ENCODE measurements around the gene PRR33.

PRR33 gene

GRCh38 chr11:1925373-1926155 is 33.9 kb upstream of the PRR33 start:
- Histone ChIP-seq H3K9me3 (ENCODE audit: control insufficient read depth, low read length) (no peaks in the 10 kb centered on the region), H3K27me3 (ENCODE audit: control insufficient read depth, insufficient read depth, low read length) (peaks cover 6% of the 10 kb centered on the region), H3K4me3 (ENCODE audit: low read length) (no peak overlapping the region), H3K36me3 (ENCODE audit: control insufficient read depth, insufficient read depth, low read length) (no peaks in the 10 kb centered on the region), H3K4me1 (ENCODE audit: control insufficient read depth, insufficient read depth, low read length) (no peaks in the 10 kb centered on the region), H3K9ac (ENCODE audit: low read length) (no peak overlapping the region)

- Histone ChIP-seq H3K9ac (ENCODE audit: low read length) (no peak overlapping the region), H3K36me3 (ENCODE audit: control insufficient read depth, insufficient read depth, low read length) (no peaks in the 10 kb centered on the region), H3K4me3 (ENCODE audit: low read length) (no peak overlapping the region)
These were observed 33.1 kb upstream of the PRR33 start for GRCh38 chr11:1924646-1925372.

GRCh38 chr11:1924181-1924580 is 32.5 kb upstream of the PRR33 start:
- no peak overlapping the region for H3K4me3 ChIP-seq (ENCODE audit: low read length)
- no peak overlapping the region for H3K9ac ChIP-seq (ENCODE audit: low read length)
- H3K9me3 ChIP-seq (ENCODE audit: control insufficient read depth, low read length): no peaks in the 10 kb centered on the region
- H3K36me3 ChIP-seq (ENCODE audit: control insufficient read depth, insufficient read depth, low read length): no peaks in the 10 kb centered on the region
- peaks cover 6% of the 10 kb centered on the region for H3K27me3 ChIP-seq (ENCODE audit: control insufficient read depth, insufficient read depth, low read length)
- no peaks in the 10 kb centered on the region for H3K4me1 ChIP-seq (ENCODE audit: control insufficient read depth, insufficient read depth, low read length)

More at GRCh38 chr11:1924646-1925372, 33.1 kb upstream of the PRR33 start:
- Histone ChIP-seq H3K9me3 (ENCODE audit: control insufficient read depth, low read length) (no peaks in the 10 kb centered on the region), H3K4me1 (ENCODE audit: control insufficient read depth, insufficient read depth, low read length) (no peaks in the 10 kb centered on the region), H3K27me3 (ENCODE audit: control insufficient read depth, insufficient read depth, low read length) (peaks cover 6% of the 10 kb centered on the region)

DNA sequence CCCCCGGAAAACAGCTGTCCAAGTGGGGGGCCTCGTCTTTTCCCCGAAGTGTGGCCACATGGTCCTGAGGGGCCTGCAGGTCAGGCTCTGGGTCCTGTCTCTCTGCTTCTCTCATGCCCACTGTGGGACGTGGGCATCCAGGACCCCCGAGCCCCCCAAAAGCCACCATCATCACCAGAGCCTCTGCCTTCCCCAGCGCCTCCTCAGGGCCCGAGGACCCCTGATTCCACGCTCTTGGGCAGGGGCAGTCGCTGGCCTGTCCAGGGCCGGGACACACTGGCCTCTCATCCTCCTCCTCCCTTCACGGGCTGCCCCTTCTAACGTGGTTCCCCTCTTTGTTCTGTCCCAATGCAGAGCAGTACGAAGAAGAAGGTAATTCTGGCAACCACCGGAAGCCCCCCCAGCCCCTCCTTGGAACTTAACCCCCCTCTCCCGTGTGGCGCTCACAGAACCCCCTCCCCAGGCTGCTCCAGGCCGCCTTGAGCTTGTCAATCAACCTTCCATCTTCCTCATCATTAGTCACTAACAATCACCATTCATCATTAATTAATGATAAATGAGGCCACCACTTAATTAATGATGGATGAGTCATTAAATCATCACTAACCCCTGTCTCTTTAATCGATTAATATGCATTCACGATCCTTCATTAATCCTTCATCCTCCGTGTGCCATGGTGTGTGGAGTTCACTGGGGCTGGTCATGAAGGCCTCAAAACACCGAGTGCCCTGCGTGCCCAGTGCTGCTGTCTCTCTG is 31.7 kb upstream of the PRR33 start:
- no peaks in the 10 kb centered on the region for H3K4me1 ChIP-seq (ENCODE audit: control insufficient read depth, insufficient read depth, low read length)
- H3K4me3 ChIP-seq (ENCODE audit: low read length): no peak overlapping the region
- H3K36me3 ChIP-seq (ENCODE audit: control insufficient read depth, insufficient read depth, low read length): no peaks in the 10 kb centered on the region
- peaks cover 6% of the 10 kb centered on the region for H3K27me3 ChIP-seq (ENCODE audit: control insufficient read depth, insufficient read depth, low read length)
- no peaks in the 10 kb centered on the region for H3K9me3 ChIP-seq (ENCODE audit: control insufficient read depth, low read length)
- no peak overlapping the region for H3K9ac ChIP-seq (ENCODE audit: low read length)

GRCh38 chr11:1922481-1923081 is 30.9 kb upstream of the PRR33 start:
- Histone ChIP-seq H3K4me1 (ENCODE audit: control insufficient read depth, insufficient read depth, low read length) (no peaks in the 10 kb centered on the region), H3K36me3 (ENCODE audit: control insufficient read depth, insufficient read depth, low read length) (no peaks in the 10 kb centered on the region), H3K9ac (ENCODE audit: low read length) (no peak overlapping the region), H3K27me3 (ENCODE audit: control insufficient read depth, insufficient read depth, low read length) (peaks cover 6% of the 10 kb centered on the region), H3K4me3 (ENCODE audit: low read length) (no peak overlapping the region), H3K9me3 (ENCODE audit: control insufficient read depth, low read length) (no peaks in the 10 kb centered on the region)

DNA sequence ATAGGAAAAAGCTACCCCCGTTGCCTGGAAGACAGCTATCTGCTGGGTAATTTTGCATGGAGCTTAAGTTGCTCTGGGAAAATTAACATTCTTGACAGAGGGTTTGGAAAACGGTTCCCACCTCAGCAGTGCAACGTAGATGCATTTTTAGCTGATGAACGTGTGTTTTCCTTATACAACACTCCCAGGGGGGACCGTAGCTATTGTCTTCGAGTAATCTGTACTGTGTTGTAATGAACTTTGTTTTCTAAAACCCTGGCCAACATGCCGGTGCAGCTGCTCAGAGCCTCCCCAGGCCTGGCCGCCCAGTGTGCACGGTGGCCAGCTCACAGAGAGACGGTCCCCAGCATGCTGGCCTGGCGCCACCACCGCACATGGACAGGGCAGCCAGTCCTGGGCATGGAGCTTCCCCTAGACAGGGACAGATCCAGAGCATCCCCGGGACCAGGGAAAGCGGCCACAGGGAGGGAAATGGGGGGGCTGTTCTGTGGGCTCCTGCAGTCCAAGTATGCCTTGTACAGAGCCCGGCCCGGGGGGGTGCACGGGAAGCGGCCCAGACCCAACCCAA is 30.0 kb upstream of the PRR33 start:
- Histone ChIP-seq H3K9me3 (ENCODE audit: control insufficient read depth, low read length) (no peaks in the 10 kb centered on the region), H3K9ac (ENCODE audit: low read length) (no peak overlapping the region), H3K36me3 (ENCODE audit: control insufficient read depth, insufficient read depth, low read length) (no peaks in the 10 kb centered on the region), H3K4me3 (ENCODE audit: low read length) (no peak overlapping the region), H3K27me3 (ENCODE audit: control insufficient read depth, insufficient read depth, low read length) (peaks cover 6% of the 10 kb centered on the region), H3K4me1 (ENCODE audit: control insufficient read depth, insufficient read depth, low read length) (no peaks in the 10 kb centered on the region)

- H3K9ac ChIP-seq (ENCODE audit: low read length): no peak overlapping the region
- H3K4me3 ChIP-seq (ENCODE audit: low read length): no peak overlapping the region
- H3K27me3 ChIP-seq (ENCODE audit: control insufficient read depth, insufficient read depth, low read length): peaks cover 6% of the 10 kb centered on the region
- no peaks in the 10 kb centered on the region for H3K9me3 ChIP-seq (ENCODE audit: control insufficient read depth, low read length)
- no peaks in the 10 kb centered on the region for H3K36me3 ChIP-seq (ENCODE audit: control insufficient read depth, insufficient read depth, low read length)
- H3K4me1 ChIP-seq (ENCODE audit: control insufficient read depth, insufficient read depth, low read length): no peaks in the 10 kb centered on the region
These were observed 29.3 kb upstream of the PRR33 start for GRCh38 chr11:1920909-1921573.

- Histone ChIP-seq H3K27me3 (ENCODE audit: control insufficient read depth, insufficient read depth, low read length) (peaks cover 4% of the 10 kb centered on the region), H3K36me3 (ENCODE audit: control insufficient read depth, insufficient read depth, low read length) (no peaks in the 10 kb centered on the region), H3K9me3 (ENCODE audit: control insufficient read depth, low read length) (no peaks in the 10 kb centered on the region), H3K4me3 (ENCODE audit: low read length) (no peak overlapping the region), H3K4me1 (ENCODE audit: control insufficient read depth, insufficient read depth, low read length) (no peaks in the 10 kb centered on the region), H3K9ac (ENCODE audit: low read length) (no peak overlapping the region)
These were observed 28.6 kb upstream of the PRR33 start for GRCh38 chr11:1920128-1920908.

GRCh38 chr11:1919391-1920127 is 27.9 kb upstream of the PRR33 start, which contains the start of gene TNNT3:
TSS of gene TNNT3 (plus strand) at chr11:1919703. CDS start at chr11:1922875, 3,172 bp downstream.
- H3K36me3 ChIP-seq (ENCODE audit: control insufficient read depth, insufficient read depth, low read length): no peaks in the 10 kb centered on the region
- no peak within 1 kb of the TSS for H3K4me3 ChIP-seq (ENCODE audit: low read length)
- no peak within 1 kb of the TSS for H3K9ac ChIP-seq (ENCODE audit: low read length)
- no peaks in the 10 kb centered on the region for H3K9me3 ChIP-seq (ENCODE audit: control insufficient read depth, low read length)
- peaks cover 3% of the 10 kb centered on the region for H3K27me3 ChIP-seq (ENCODE audit: control insufficient read depth, insufficient read depth, low read length)
- H3K4me1 ChIP-seq (ENCODE audit: control insufficient read depth, insufficient read depth, low read length): no peaks in the 10 kb centered on the region
